H7 (cell line): ENCODE results near the gene CLTC. TPM values are rescaled to one million over a fixed set of nuclear protein-coding genes. Genes with fewer than 3 reads are reported as not detected.

Experiments used
- DNase-seq: peaks from one replicate; pipeline ENCODE4 v3.0.0; 2012
- H3K27me3 ChIP-seq: 2 replicates; pipeline ENCODE4 v1.6.0; 2011; ENCODE audit warnings: mild to moderate bottlenecking, low read length; ENCODE audit not compliant: control insufficient read depth, insufficient read depth
- H3K36me3 ChIP-seq: replicated peaks from 2 replicates; pipeline ENCODE4 v1.5.1; 2011; ENCODE audit warnings: low read length; ENCODE audit not compliant: control insufficient read depth, insufficient read depth
- H3K4me3 ChIP-seq: 2 replicates; pipeline ENCODE4 v1.5.1; 2011; ENCODE audit warnings: low read depth, mild to moderate bottlenecking, control low read depth, low read length, moderate library complexity; ENCODE audit not compliant: insufficient read depth
- total RNA-seq: library from RNA; depleted of rRNA; stranded (reverse); fragments of >200 nt; shearing (Covaris generic); gene quantifications from 2 replicates; pipeline ENCODE4 v1.2.3, GENCODE V29; 2014; rRNA removed

Gene CLTC
- total RNA-seq, 1 experiment from 2014 or later = 202 TPM

- H3K27me3 ChIP-seq = no peaks in the 10 kb centered on the region
Observed at GRCh38 chr17:59743842-59744241, 124.1 kb downstream of the CLTC start.

GRCh38 chr17:59745040-59745439 lies 125.3 kb downstream of the CLTC start:
- DNase-seq = no peak
- Histone ChIP-seq H3K4me3 (no peak overlapping the region), H3K36me3 (no peaks in the 10 kb centered on the region), H3K27me3 (no peaks in the 10 kb centered on the region)

More at GRCh38 chr17:59743842-59744241, 124.1 kb downstream of the CLTC start:
- Histone ChIP-seq H3K36me3 (no peaks in the 10 kb centered on the region), H3K4me3 (no peak overlapping the region)
- DNase-seq = no peak

Other genes starting within 250 kb of the CLTC start
- 32.5 and 46.3 TPM in 2 replicates for gene DHX40, start 54.3 kb upstream of the CLTC start, total RNA-seq
- gene PTRH2, start 87.5 kb downstream of the CLTC start, total RNA-seq = 16.4 and 18.6 TPM in 2 replicates
- gene VMP1, start 87.8 kb downstream of the CLTC start, total RNA-seq = 64.2 and 67.4 TPM in 2 replicates